SU-DHL-6 (cell line): ENCODE results near the gene ZNF83.
"Not testable (repeated sequence)": the region's sequence is repeated elsewhere in the genome, so short reads cannot be mapped to it uniquely, and the experiment has no call there.

Experiments used
- H2AFZ ChIP-seq: fragments of 200-600 bp; sonication (generic); 2 replicates; pipeline ENCODE4 v1.6.1; 2014; ENCODE audit warnings: low read depth, mild to moderate bottlenecking, moderate library complexity, mixed read lengths, antibody characterized with exemption, low read length; ENCODE audit not compliant: severe bottlenecking
- H3F3A ChIP-seq: fragments of 200-600 bp; shearing (Covaris generic); 2 replicates; pipeline ENCODE4 v1.6.0; 2016; ENCODE audit warnings: antibody characterized with exemption, mild to moderate bottlenecking; ENCODE audit not compliant: insufficient read depth
- H3K27ac ChIP-seq: fragments of 200-600 bp; sonication (generic); 2 replicates; pipeline ENCODE4 v1.5.1; 2016; ENCODE audit warnings: low read depth, mild to moderate bottlenecking, low read length, moderate library complexity, mixed read lengths
- H3K27me3 ChIP-seq: fragments of 200-600 bp; sonication (generic), shearing (Covaris generic); 2 replicates; pipeline ENCODE4 v1.6.0; 2014; ENCODE audit warnings: mild to moderate bottlenecking, low read length
- H3K36me3 ChIP-seq: fragments of 200-600 bp; sonication (generic); 2 replicates; pipeline ENCODE4 v1.6.1; 2014; ENCODE audit warnings: mild to moderate bottlenecking, low read length, mixed read lengths
- H3K4me2 ChIP-seq: fragments of 300-600, 200-600 bp; shearing (Covaris generic), sonication (generic); 2 replicates; pipeline ENCODE4 v1.6.0; 2014; ENCODE audit warnings: low read length, low read depth, mild to moderate bottlenecking; ENCODE audit not compliant: poor library complexity, severe bottlenecking
- H3K4me3 ChIP-seq: fragments of 200-600 bp; sonication (generic); 2 replicates; pipeline ENCODE4 v1.5.1; 2014; ENCODE audit warnings: antibody characterized with exemption, low read length, mild to moderate bottlenecking, mixed read lengths; ENCODE audit not compliant: insufficient read depth, poor library complexity, severe bottlenecking
- H3K79me2 ChIP-seq: fragments of 200-600 bp; sonication (generic); 2 replicates; pipeline ENCODE4 v1.6.1; 2014; ENCODE audit warnings: mild to moderate bottlenecking, low read length, moderate library complexity; ENCODE audit not compliant: insufficient read depth
- H3K9ac ChIP-seq: fragments of 200-600 bp; sonication (generic); 2 replicates; pipeline ENCODE4 v1.7.0; 2014; ENCODE audit warnings: mild to moderate bottlenecking, low read length
- H3K9me2 ChIP-seq: fragments of 200-600 bp; sonication (generic); replicated peaks from 2 replicates; pipeline ENCODE4 v1.6.1; 2014; ENCODE audit warnings: low read length; ENCODE audit not compliant: insufficient read depth
- H3K9me3 ChIP-seq: fragments of 200-600 bp; sonication (generic); 2 replicates; pipeline ENCODE4 v1.6.1; 2014; ENCODE audit warnings: low read length, mixed read lengths; ENCODE audit not compliant: insufficient read depth
- H4K20me1 ChIP-seq: fragments of 200-600 bp; sonication (generic); 2 replicates; pipeline ENCODE4 v1.6.1; 2014; ENCODE audit warnings: low read depth, mild to moderate bottlenecking, antibody characterized with exemption, low read length, moderate library complexity, mixed read lengths
- CTCF ChIP-seq: fragments of 200-600 bp; sonication (generic); IDR thresholded peaks from one replicate; pipeline ENCODE4 v1.5.1; 2017; ENCODE audit warnings: antibody characterized with exemption, mild to moderate bottlenecking, low read length, moderate library complexity; ENCODE audit not compliant: insufficient read depth, poor library complexity, severe bottlenecking
- EZH2phosphoT487 ChIP-seq: fragments of 200-600 bp; sonication (generic), shearing (Covaris generic); conservative IDR thresholded peaks from 2 replicates; pipeline ENCODE4 v1.6.1; 2018; ENCODE audit warnings: mild to moderate bottlenecking, antibody characterized with exemption, low read length, moderate library complexity, mixed read lengths

The ZNF83 gene

GRCh38 chr19:52613299-52613906 lies 24.8 kb downstream of the ZNF83 start:
- peaks cover 42% of the 10 kb centered on the region for H3K36me3 ChIP-seq
- TF ChIP-seq EZH2phosphoT487 (no peak), CTCF (no peak)
- H3K9me3 ChIP-seq: peaks cover 10% of the 10 kb centered on the region; the same call in 1 of the 2 replicates
- no peak overlapping the region for H2AFZ ChIP-seq
- peaks cover 58% of the 10 kb centered on the region for H3K79me2 ChIP-seq
- no peaks in the 10 kb centered on the region for H3K9me2 ChIP-seq
- H3K9ac ChIP-seq: no peak overlapping the region
- no peak overlapping the region for H3K4me3 ChIP-seq
- H3K27ac ChIP-seq: no peak overlapping the region
- no peaks in the 10 kb centered on the region for H4K20me1 ChIP-seq
- 0 out of 2 replicates have a peak, but pooled peaks cover 4% of the 10 kb centered on the region for H3F3A ChIP-seq
- H3K27me3 ChIP-seq: no peaks in the 10 kb centered on the region
- H3K4me2 ChIP-seq: no peak overlapping the region

- no peaks in the 10 kb centered on the region for H3K27me3 ChIP-seq
- TF ChIP-seq EZH2phosphoT487: no peak
- no peak for TF ChIP-seq CTCF
- H3K79me2 ChIP-seq: peaks cover 65% of the 10 kb centered on the region
- H3K9ac ChIP-seq: no peak overlapping the region
- H3K27ac ChIP-seq: no peak overlapping the region
- H3K9me3 ChIP-seq: no peaks in the 10 kb centered on the region
- H3K4me2 ChIP-seq: no peak overlapping the region
- no peak overlapping the region for H2AFZ ChIP-seq
- no peaks in the 10 kb centered on the region for H3K9me2 ChIP-seq
- H3F3A ChIP-seq: peaks cover 16% of the 10 kb centered on the region; the same call in 1 of the 2 replicates
- H3K36me3 ChIP-seq: no peaks in the 10 kb centered on the region
- H4K20me1 ChIP-seq: no peaks in the 10 kb centered on the region
- H3K4me3 ChIP-seq: no peak overlapping the region
These were observed 34.5 kb downstream of the ZNF83 start for GRCh38 chr19:52603558-52604207.

- Histone ChIP-seq H3K9me2 (no peaks in the 10 kb centered on the region), H3K36me3 (no peaks in the 10 kb centered on the region), H3K79me2 (peaks cover 62% of the 10 kb centered on the region), H3K9ac (no peak overlapping the region), H3K4me2 (no peak overlapping the region), H3K4me3 (no peak overlapping the region), H2AFZ (no peak overlapping the region), H3K9me3 (no peaks in the 10 kb centered on the region), H4K20me1 (no peaks in the 10 kb centered on the region), H3K27me3 (no peaks in the 10 kb centered on the region), H3K27ac (no peak overlapping the region), H3F3A (peaks cover 17% of the 10 kb centered on the region; the same call in 1 of the 2 replicates)
- TF ChIP-seq CTCF (no peak), EZH2phosphoT487 (no peak)
These were observed 35.2 kb downstream of the ZNF83 start for GRCh38 chr19:52602941-52603340.

- H3K27me3 ChIP-seq, H3K9me2 ChIP-seq, H3K36me3 ChIP-seq, H3K9me3 ChIP-seq, H4K20me1 ChIP-seq: not testable (repeated sequence)
- peak overlapping the region; percentile 89 for H3K4me3 ChIP-seq
- H3K79me2 ChIP-seq: peaks cover 53% of the 10 kb centered on the region
- peak overlapping the region; percentile 72 for H3K4me2 ChIP-seq
- H3K9ac ChIP-seq: peak overlapping the region; percentile 88
- peak overlapping the region; percentile 84 for H2AFZ ChIP-seq
- peaks cover 17% of the 10 kb centered on the region; the same call in 1 of the 2 replicates for H3F3A ChIP-seq
- peak overlapping the region; percentile 30 for H3K27ac ChIP-seq
These were observed 36.2 kb downstream of the ZNF83 start for GRCh38 chr19:52601974-52602366.
